Esophagus muscularis mucosa (tissue), 4 donors: ENCODE data around the gene KIF2A. TPM values are rescaled to one million over a fixed set of nuclear protein-coding genes. Genes with fewer than 3 reads are reported as not detected.

Source experiments
- DNase-seq: peaks from one replicate; pipeline ENCODE4 v3.0.0-alpha.2; 2017; ENCODE audit errors: extremely low spot score
- H3K27ac ChIP-seq, 4 donors: fragments of 200-600 bp; sonication (generic); replicated peaks in 1 of 4; 1 replicate in 3 of 4; 2 replicates in 1 of 4; pipeline ENCODE4 v1.5.1; 2016 to 2019; ENCODE audit warnings: mild to moderate bottlenecking in 1 of 4
- H3K27me3 ChIP-seq, 4 donors: fragments of 200-600 bp; sonication (generic); one replicate each; pipeline versions ENCODE4 v1.5.1 to v1.6.0; 2016 to 2019
- H3K36me3 ChIP-seq, 4 donors: fragments of 200-600 bp; sonication (generic); one replicate each; pipeline ENCODE4 v1.5.1; 2016 to 2019
- H3K4me1 ChIP-seq, 4 donors: fragments of 200-600 bp; sonication (generic); one replicate each; pipeline ENCODE4 v1.5.1; 2016 to 2019
- H3K4me3 ChIP-seq, 4 donors: fragments of 200-600 bp; sonication (generic); 1 replicate in 2 of 4; 2 replicates in 2 of 4; pipeline ENCODE4 v1.5.1; 2016 to 2019; ENCODE audit warnings: mild to moderate bottlenecking in 4 of 4, moderate library complexity in 1 of 4
- H3K9me3 ChIP-seq, 4 donors: fragments of 200-600 bp; sonication (generic); 1 replicate in 3 of 4; 2 replicates in 1 of 4; pipeline ENCODE4 v1.5.1; 2016 to 2019
- EP300 ChIP-seq: sonication (generic); formaldehyde crosslinking; IDR thresholded peaks from one replicate; pipeline ENCODE4 v1.6.1; 2017; ENCODE audit warnings: antibody characterized with exemption
- POLR2A ChIP-seq: fragments of 450-650 bp; IDR thresholded peaks from one replicate; pipeline ENCODE4 v1.6.1; 2017; ENCODE audit warnings: antibody characterized with exemption, moderate library complexity, mild to moderate bottlenecking, low read depth
- POLR2AphosphoS5 ChIP-seq, 2 donors: sonication (generic); formaldehyde crosslinking; IDR thresholded peaks; one replicate each; pipeline ENCODE4 v1.6.1; 2017; ENCODE audit warnings: antibody characterized with exemption in 2 of 2
- WGBS: methylation state at CpG from one replicate; pipeline ENCODE4 v1.1.5; 2018; 5-methylcytosine and 5-hydroxymethylcytosine counted together
- intact Hi-C: fragments of 100-400 bp; cut with DNase I; formaldehyde crosslinking; loops from one replicate; pipeline ENCODE4 v1.15.1; 2023
- total RNA-seq, 4 donors: library from RNA; depleted of rRNA; stranded (reverse); fragments of >200 nt; gene quantifications; one replicate each; pipeline versions ENCODE4 v1.1.0 to v1.2.1, GENCODE V29; 2016
- TF ChIP-seq, protein P1 (sequence below), 3 experiments: fragments of 200-600 bp in 2 of 3; fragments of 450-650 bp in 1 of 3; sonication (generic) in 2 of 3; IDR thresholded peaks; one replicate each; pipeline ENCODE4 v1.5.1; 2017 to 2019; ENCODE audit warnings: antibody characterized with exemption in 3 of 3, mild to moderate bottlenecking in 2 of 3, moderate library complexity in 1 of 3

The KIF2A gene
- total RNA-seq, 4 donors from 2014 or later: 31.6 to 37.1 (median 33.3) TPM

DNA sequence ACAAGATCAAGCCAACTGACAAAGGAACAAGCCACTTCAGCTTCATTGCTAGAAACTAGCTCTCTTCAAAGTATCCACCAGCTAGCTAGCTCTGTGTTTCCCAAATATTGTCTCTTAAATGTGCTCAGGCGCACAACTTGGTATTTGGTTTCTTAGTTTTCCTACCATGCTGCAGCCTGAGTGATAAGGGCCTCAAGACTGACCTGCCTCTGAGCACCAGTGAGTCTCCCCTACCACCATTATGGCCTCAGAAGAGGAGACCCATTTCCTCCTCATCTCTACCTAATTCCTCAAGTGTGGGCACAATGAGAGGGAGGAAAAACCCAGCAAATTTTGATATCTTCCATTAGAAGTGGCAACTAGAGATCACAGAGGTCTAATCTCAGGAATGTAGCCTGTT lies 34.6 kb upstream of the KIF2A start:
- no peaks in the 10 kb centered on the region for H3K27me3 ChIP-seq
- H3K9me3 ChIP-seq: no peaks in the 10 kb centered on the region
- TF ChIP-seq POLR2AphosphoS5 (IDR thresholded peaks at IDR 0.05) (no peak), POLR2A (no peak), EP300 (no peak)
- TF ChIP-seq, protein P1, sequence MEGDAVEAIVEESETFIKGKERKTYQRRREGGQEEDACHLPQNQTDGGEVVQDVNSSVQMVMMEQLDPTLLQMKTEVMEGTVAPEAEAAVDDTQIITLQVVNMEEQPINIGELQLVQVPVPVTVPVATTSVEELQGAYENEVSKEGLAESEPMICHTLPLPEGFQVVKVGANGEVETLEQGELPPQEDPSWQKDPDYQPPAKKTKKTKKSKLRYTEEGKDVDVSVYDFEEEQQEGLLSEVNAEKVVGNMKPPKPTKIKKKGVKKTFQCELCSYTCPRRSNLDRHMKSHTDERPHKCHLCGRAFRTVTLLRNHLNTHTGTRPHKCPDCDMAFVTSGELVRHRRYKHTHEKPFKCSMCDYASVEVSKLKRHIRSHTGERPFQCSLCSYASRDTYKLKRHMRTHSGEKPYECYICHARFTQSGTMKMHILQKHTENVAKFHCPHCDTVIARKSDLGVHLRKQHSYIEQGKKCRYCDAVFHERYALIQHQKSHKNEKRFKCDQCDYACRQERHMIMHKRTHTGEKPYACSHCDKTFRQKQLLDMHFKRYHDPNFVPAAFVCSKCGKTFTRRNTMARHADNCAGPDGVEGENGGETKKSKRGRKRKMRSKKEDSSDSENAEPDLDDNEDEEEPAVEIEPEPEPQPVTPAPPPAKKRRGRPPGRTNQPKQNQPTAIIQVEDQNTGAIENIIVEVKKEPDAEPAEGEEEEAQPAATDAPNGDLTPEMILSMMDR (IDR thresholded peaks at IDR 0.05): no peak
- no peak overlapping the region for H3K27ac ChIP-seq
- 100% methylated on average over 1 of the region's 1 CpG for WGBS
- no peaks in the 10 kb centered on the region for H3K4me1 ChIP-seq
- H3K4me3 ChIP-seq: no peak overlapping the region
- no peak for DNase-seq
- intact Hi-C loops: no loop called here
- H3K36me3 ChIP-seq: no peaks in the 10 kb centered on the region

DNA sequence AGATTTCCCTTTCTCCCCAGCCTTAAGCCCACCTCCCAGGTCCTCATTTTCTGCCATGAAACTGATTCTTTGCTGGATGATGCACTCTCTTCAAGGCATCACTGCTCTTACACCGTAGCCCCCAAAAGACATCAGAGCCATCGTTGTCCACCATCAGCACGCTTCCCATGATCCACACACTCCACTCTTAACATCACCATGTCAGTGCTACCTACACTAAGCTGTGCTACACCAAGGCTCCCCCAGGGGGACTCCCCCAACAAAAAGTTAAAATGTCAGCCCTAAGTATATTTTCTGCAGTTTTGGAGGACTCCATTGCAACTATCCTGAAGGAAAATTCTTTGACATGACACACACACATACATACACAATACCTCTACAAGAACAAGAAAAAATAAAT lies 34.1 kb upstream of the KIF2A start:
- H3K9me3 ChIP-seq: no peaks in the 10 kb centered on the region
- WGBS: 90% methylated on average over 3 of the region's 3 CpGs
- no peak for DNase-seq
- H3K4me1 ChIP-seq: no peaks in the 10 kb centered on the region
- no peak overlapping the region for H3K4me3 ChIP-seq
- H3K36me3 ChIP-seq: no peaks in the 10 kb centered on the region
- TF ChIP-seq EP300 (no peak), POLR2A (no peak), POLR2AphosphoS5 (IDR thresholded peaks at IDR 0.05) (no peak)
- TF ChIP-seq, protein P1 (IDR thresholded peaks at IDR 0.05): no peak
- intact Hi-C loops: no loop called here
- no peaks in the 10 kb centered on the region for H3K27me3 ChIP-seq
- H3K27ac ChIP-seq: no peak overlapping the region

DNA sequence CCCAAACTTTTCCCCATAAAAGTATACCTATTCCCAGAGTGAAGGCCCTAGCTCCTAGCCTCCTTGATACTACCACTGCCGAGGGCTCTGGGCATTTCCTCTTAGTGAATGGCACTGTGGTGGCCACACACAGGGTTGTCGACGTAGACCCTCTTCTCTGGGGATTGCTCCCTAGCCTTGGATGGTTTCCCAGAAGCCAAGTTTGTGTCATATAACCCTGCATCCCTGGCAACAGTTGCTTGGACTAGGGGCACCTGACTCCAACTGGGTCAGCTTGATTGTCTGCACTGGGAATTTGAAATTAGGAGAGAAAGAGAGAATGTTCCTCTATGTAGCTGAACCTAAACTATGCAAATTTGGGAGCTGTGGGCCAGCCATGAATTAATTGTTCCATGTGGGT lies 32.3 kb upstream of the KIF2A start:
- WGBS: 68% methylated on average over 3 of the region's 3 CpGs

DNA sequence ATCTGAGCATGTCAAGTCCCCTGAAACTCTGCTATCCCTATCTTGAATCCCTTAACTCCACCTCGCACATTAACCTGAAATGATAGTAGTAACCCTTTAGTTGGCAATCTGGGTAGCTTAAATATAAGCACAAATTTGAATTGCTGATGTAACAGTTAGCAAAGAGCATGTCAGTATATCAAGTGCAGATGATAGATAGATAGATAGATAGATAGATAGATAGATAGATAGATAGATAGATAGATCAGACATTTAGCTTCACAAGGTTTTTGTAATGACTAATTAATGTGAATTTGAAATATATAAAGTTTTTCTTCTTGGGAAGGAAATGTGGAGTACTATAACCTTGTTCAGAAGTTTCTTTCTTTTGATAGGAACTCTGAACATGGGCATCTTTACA lies 30.4 kb upstream of the KIF2A start:
- intact Hi-C loops: no loop called here
- Histone ChIP-seq H3K27me3 (no peaks in the 10 kb centered on the region), H3K4me1 (no peaks in the 10 kb centered on the region), H3K27ac (no peak overlapping the region), H3K4me3 (no peak overlapping the region), H3K9me3 (no peaks in the 10 kb centered on the region), H3K36me3 (no peaks in the 10 kb centered on the region)
- WGBS: 68% methylated on average over 1 of the region's 1 CpG
- TF ChIP-seq POLR2AphosphoS5 (IDR thresholded peaks at IDR 0.05) (no peak), POLR2A (no peak), EP300 (no peak)
- TF ChIP-seq, protein P1 (IDR thresholded peaks at IDR 0.05): no peak
- no peak for DNase-seq

More for the DNA sequence above, 32.3 kb upstream of the KIF2A start:
- Histone ChIP-seq H3K36me3 (no peaks in the 10 kb centered on the region), H3K4me1 (no peaks in the 10 kb centered on the region), H3K27me3 (no peaks in the 10 kb centered on the region), H3K4me3 (no peak overlapping the region), H3K9me3 (no peaks in the 10 kb centered on the region), H3K27ac (no peak overlapping the region)
- DNase-seq: no peak
- intact Hi-C loops: no loop called here
- TF ChIP-seq POLR2A (no peak), EP300 (no peak), POLR2AphosphoS5 (IDR thresholded peaks at IDR 0.05) (no peak)
- TF ChIP-seq, protein P1 (IDR thresholded peaks at IDR 0.05): no peak

DNA sequence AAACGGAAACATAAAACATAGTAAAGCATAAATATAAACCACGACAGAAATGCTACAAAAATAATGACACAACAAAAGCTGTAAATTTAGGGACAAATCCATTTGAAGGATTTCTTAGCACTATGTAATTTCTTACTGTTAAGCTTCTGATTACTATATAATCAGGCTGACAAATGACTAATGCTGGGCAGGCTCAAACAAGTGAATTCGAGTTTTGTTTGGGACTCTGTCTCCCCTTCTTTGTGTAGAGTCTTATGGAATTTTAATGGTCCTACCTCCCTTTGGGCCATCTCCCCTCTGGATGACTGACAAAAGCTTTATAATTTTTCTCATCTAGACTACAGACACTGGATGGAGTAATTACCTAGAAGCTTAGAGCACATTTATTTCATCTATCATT lies 24.6 kb upstream of the KIF2A start:
- DNase-seq: no peak
- Histone ChIP-seq H3K4me1 (no peaks in the 10 kb centered on the region), H3K36me3 (no peaks in the 10 kb centered on the region), H3K4me3 (no peak overlapping the region), H3K27ac (no peak overlapping the region), H3K27me3 (no peaks in the 10 kb centered on the region), H3K9me3 (no peaks in the 10 kb centered on the region)
- 76% methylated on average over 3 of the region's 3 CpGs for WGBS
- intact Hi-C loops: no loop called here
- TF ChIP-seq POLR2A (no peak), EP300 (no peak), POLR2AphosphoS5 (IDR thresholded peaks at IDR 0.05) (no peak)
